ENCODE data around the gene PCSK6.

The PCSK6 gene

DNA sequence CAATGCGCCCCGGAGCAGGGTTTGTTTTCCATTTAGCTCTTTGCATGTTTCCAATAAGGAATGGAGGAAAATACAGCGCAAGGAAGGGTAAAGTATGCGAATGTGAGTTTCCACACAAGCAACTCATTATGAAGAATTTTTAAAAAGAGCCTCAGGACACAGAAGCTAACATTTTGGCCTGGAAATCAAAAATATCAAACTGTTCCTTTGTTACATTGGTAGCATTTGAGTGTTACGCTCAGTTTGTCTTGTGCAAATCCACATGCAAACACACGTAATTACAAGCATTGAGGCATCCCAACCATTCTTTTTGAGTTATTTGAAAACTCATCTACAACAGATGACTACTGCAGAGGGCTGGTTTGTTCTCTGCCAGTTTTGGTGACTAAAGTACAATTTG is 101.5 kb downstream of the PCSK6 start:
- Mint-ChIP-seq H3K27ac (no peak overlapping the region), H3K27me3 (ENCODE audit: low read depth) (peaks cover 20% of the 10 kb centered on the region), H3K4me1 (no peaks in the 10 kb centered on the region), H3K4me3 (no peak overlapping the region), H3K36me3 (ENCODE audit: low read depth) (no peaks in the 10 kb centered on the region), H3K9me3 (no peaks in the 10 kb centered on the region)
- TF ChIP-seq, protein P1, sequence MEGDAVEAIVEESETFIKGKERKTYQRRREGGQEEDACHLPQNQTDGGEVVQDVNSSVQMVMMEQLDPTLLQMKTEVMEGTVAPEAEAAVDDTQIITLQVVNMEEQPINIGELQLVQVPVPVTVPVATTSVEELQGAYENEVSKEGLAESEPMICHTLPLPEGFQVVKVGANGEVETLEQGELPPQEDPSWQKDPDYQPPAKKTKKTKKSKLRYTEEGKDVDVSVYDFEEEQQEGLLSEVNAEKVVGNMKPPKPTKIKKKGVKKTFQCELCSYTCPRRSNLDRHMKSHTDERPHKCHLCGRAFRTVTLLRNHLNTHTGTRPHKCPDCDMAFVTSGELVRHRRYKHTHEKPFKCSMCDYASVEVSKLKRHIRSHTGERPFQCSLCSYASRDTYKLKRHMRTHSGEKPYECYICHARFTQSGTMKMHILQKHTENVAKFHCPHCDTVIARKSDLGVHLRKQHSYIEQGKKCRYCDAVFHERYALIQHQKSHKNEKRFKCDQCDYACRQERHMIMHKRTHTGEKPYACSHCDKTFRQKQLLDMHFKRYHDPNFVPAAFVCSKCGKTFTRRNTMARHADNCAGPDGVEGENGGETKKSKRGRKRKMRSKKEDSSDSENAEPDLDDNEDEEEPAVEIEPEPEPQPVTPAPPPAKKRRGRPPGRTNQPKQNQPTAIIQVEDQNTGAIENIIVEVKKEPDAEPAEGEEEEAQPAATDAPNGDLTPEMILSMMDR (IDR thresholded peaks at IDR 0.05; ENCODE audit: unreplicated experiment in 3 of 3): no peak

DNA sequence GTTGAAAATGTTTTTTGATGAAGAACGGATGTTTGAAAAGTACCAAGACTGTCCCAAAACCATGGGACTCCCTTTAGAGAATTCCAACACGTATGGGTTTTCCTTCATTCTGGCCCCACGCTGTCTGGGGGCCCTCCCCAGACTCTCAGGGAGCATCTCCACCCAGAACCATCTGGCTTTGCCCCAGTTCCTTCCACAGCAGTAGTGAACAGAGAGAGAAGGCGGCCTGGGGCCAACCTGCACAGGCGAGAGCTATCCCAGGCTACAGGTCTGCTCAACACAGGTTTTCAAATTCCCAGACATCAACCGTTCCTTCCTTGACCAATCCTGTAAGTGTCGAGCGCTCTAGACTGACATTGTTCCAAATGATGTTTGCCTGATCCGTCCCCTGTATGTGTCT is 101.9 kb downstream of the PCSK6 start:
- TF ChIP-seq, protein P1 (IDR thresholded peaks at IDR 0.05; ENCODE audit: unreplicated experiment in 3 of 3): no peak
- no peaks in the 10 kb centered on the region for H3K9me3 Mint-ChIP-seq
- no peaks in the 10 kb centered on the region for H3K4me1 Mint-ChIP-seq
- H3K27me3 Mint-ChIP-seq (ENCODE audit: low read depth): peaks cover 20% of the 10 kb centered on the region
- no peak overlapping the region for H3K27ac Mint-ChIP-seq
- no peaks in the 10 kb centered on the region for H3K36me3 Mint-ChIP-seq (ENCODE audit: low read depth)
- no peak overlapping the region for H3K4me3 Mint-ChIP-seq

- TF ChIP-seq, protein P1 (IDR thresholded peaks at IDR 0.05; ENCODE audit: unreplicated experiment in 3 of 3): no peak
- Mint-ChIP-seq H3K27me3 (ENCODE audit: low read depth) (peaks cover 19% of the 10 kb centered on the region), H3K4me1 (no peaks in the 10 kb centered on the region), H3K36me3 (ENCODE audit: low read depth) (no peaks in the 10 kb centered on the region), H3K27ac (no peak overlapping the region), H3K9me3 (no peaks in the 10 kb centered on the region), H3K4me3 (no peak overlapping the region)
Observed at GRCh38 chr15:101386967-101387366, 102.5 kb downstream of the PCSK6 start.

DNA sequence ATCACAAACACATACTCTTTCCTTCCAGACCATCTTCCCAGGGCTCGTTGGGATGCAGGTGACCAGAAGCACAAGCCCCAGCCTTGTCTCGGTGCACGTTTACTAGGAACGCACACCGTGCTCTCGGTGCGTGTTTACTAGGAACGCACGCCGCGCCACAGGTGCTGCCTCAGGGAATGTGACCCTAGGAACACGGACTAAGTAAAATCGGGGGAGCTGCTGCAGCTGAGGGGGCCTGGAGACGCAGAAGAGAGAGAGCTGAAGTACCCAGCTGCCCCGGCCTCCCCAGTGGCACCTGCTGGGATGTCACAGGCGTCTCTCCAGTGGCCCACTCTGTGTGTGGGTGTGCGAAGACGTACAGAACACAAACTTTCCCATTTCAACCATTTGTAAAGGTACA is 103.5 kb downstream of the PCSK6 start:
- Mint-ChIP-seq H3K36me3 (ENCODE audit: low read depth) (no peaks in the 10 kb centered on the region), H3K4me3 (no peak overlapping the region), H3K27ac (no peak overlapping the region), H3K9me3 (no peaks in the 10 kb centered on the region), H3K27me3 (ENCODE audit: low read depth) (peaks cover 11% of the 10 kb centered on the region), H3K4me1 (no peaks in the 10 kb centered on the region)
- TF ChIP-seq, protein P1 (IDR thresholded peaks at IDR 0.05; ENCODE audit: unreplicated experiment in 3 of 3): no peak

GRCh38 chr15:101384276-101384675 is 105.2 kb downstream of the PCSK6 start:
- Mint-ChIP-seq H3K36me3 (ENCODE audit: low read depth) (no peaks in the 10 kb centered on the region), H3K9me3 (no peaks in the 10 kb centered on the region), H3K4me3 (no peak overlapping the region), H3K27me3 (ENCODE audit: low read depth) (peaks cover 8% of the 10 kb centered on the region), H3K27ac (no peak overlapping the region), H3K4me1 (no peaks in the 10 kb centered on the region)
- TF ChIP-seq, protein P1 (IDR thresholded peaks at IDR 0.05; ENCODE audit: unreplicated experiment in 3 of 3): no peak

DNA sequence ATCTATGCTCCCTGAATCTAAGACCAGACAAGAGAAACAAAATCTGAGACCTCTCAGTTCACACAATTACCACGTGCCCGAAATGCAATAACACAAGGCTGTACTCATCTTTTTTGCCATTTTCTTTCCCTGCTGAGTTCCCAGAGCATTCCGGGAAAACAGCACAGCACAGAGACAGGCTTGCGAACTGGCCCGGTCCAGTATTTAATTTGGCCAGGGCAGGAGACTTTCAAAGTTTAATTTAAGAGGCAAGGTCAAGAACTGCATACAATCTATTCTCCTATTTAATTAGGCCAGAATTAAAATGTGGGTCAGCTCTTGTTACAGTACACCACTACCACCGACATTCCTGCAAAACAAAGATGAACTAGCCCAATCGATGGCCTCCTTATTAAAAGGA is 107.0 kb downstream of the PCSK6 start:
- Mint-ChIP-seq H3K4me1 (no peaks in the 10 kb centered on the region), H3K4me3 (no peak overlapping the region), H3K27me3 (ENCODE audit: low read depth) (peaks cover 8% of the 10 kb centered on the region), H3K9me3 (no peaks in the 10 kb centered on the region), H3K27ac (no peak overlapping the region), H3K36me3 (ENCODE audit: low read depth) (no peaks in the 10 kb centered on the region)
- TF ChIP-seq, protein P1 (IDR thresholded peaks at IDR 0.05; ENCODE audit: unreplicated experiment in 3 of 3): no peak

All from nephron (organoid).